Type B pancreatic cell (in vitro differentiated cells): ENCODE data around the gene SPATA13. TPM values are rescaled to one million over a fixed set of nuclear protein-coding genes. Genes with fewer than 3 reads are reported as not detected.

Experiments
- DNase-seq: peaks from one replicate; pipeline ENCODE4 v3.0.0; 2021; ENCODE audit warnings: mixed read lengths; ENCODE audit not compliant: unreplicated experiment; ENCODE audit errors: extremely low spot score
- H3K27ac Mint-ChIP-seq: 2 replicates; pipeline ENCODE4 v1.8.0; 2021; ENCODE audit warnings: mild to moderate bottlenecking, mixed read lengths
- H3K27me3 Mint-ChIP-seq: 2 replicates; pipeline ENCODE4 v1.8.0; 2021; ENCODE audit warnings: mixed read lengths
- H3K36me3 Mint-ChIP-seq: 2 replicates; pipeline ENCODE4 v1.8.0; 2021; ENCODE audit warnings: mixed read lengths
- H3K4me1 Mint-ChIP-seq: one replicate; pipeline ENCODE4 v1.8.0; 2021; ENCODE audit warnings: mixed read lengths; ENCODE audit not compliant: unreplicated experiment
- H3K4me3 Mint-ChIP-seq: 2 replicates; pipeline ENCODE4 v1.8.0; 2021; ENCODE audit warnings: mild to moderate bottlenecking, mixed read lengths
- H3K9me3 Mint-ChIP-seq: 2 replicates; pipeline ENCODE4 v1.8.0; 2021; ENCODE audit warnings: mixed read lengths
- total RNA-seq: library from RNA; stranded (reverse); gene quantifications from 2 replicates; pipeline ENCODE4 v1.2.1, GENCODE V29; 2021; ENCODE audit warnings: low replicate concordance
- TF ChIP-seq, protein P1 (sequence below): fragments of 200-600 bp; sonication (generic); conservative IDR thresholded peaks from 2 replicates; pipeline ENCODE4 v1.5.0; 2021; ENCODE audit warnings: antibody characterized with exemption, mild to moderate bottlenecking

Gene SPATA13
- total RNA-seq, 1 donor from 2014 or later = 22.0 TPM

GRCh38 chr13:24168392-24168750 lies 7.9 kb downstream of the SPATA13 start:
- TF ChIP-seq, protein P1, sequence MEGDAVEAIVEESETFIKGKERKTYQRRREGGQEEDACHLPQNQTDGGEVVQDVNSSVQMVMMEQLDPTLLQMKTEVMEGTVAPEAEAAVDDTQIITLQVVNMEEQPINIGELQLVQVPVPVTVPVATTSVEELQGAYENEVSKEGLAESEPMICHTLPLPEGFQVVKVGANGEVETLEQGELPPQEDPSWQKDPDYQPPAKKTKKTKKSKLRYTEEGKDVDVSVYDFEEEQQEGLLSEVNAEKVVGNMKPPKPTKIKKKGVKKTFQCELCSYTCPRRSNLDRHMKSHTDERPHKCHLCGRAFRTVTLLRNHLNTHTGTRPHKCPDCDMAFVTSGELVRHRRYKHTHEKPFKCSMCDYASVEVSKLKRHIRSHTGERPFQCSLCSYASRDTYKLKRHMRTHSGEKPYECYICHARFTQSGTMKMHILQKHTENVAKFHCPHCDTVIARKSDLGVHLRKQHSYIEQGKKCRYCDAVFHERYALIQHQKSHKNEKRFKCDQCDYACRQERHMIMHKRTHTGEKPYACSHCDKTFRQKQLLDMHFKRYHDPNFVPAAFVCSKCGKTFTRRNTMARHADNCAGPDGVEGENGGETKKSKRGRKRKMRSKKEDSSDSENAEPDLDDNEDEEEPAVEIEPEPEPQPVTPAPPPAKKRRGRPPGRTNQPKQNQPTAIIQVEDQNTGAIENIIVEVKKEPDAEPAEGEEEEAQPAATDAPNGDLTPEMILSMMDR = no peak
- Mint-ChIP-seq H3K4me1 (peaks cover 29% of the 10 kb centered on the region), H3K27me3 (peaks cover 7% of the 10 kb centered on the region), H3K4me3 (no peak overlapping the region), H3K27ac (no peak overlapping the region), H3K36me3 (peaks cover 5% of the 10 kb centered on the region), H3K9me3 (no peaks in the 10 kb centered on the region)
- no peak for DNase-seq

GRCh38 chr13:24168979-24169378 lies 8.5 kb downstream of the SPATA13 start:
- H3K4me3 Mint-ChIP-seq = no peak overlapping the region
- peaks cover 2% of the 10 kb centered on the region for H3K27me3 Mint-ChIP-seq
- peaks cover 29% of the 10 kb centered on the region for H3K4me1 Mint-ChIP-seq
- no peaks in the 10 kb centered on the region for H3K9me3 Mint-ChIP-seq
- H3K36me3 Mint-ChIP-seq = peaks cover 5% of the 10 kb centered on the region
- H3K27ac Mint-ChIP-seq = no peak overlapping the region
- DNase-seq = no peak
- TF ChIP-seq, protein P1 = no peak

GRCh38 chr13:24172071-24172470 lies 11.6 kb downstream of the SPATA13 start:
- H3K4me3 Mint-ChIP-seq = no peak overlapping the region
- no peak for DNase-seq
- TF ChIP-seq, protein P1 = no peak
- H3K9me3 Mint-ChIP-seq = no peaks in the 10 kb centered on the region
- H3K27me3 Mint-ChIP-seq = no peaks in the 10 kb centered on the region
- H3K36me3 Mint-ChIP-seq = no peaks in the 10 kb centered on the region
- no peak overlapping the region for H3K27ac Mint-ChIP-seq
- peaks cover 36% of the 10 kb centered on the region for H3K4me1 Mint-ChIP-seq

GRCh38 chr13:24173795-24174194 lies 13.3 kb downstream of the SPATA13 start:
- H3K4me3 Mint-ChIP-seq = no peak overlapping the region
- no peaks in the 10 kb centered on the region for H3K36me3 Mint-ChIP-seq
- no peak for DNase-seq
- no peaks in the 10 kb centered on the region for H3K9me3 Mint-ChIP-seq
- H3K27me3 Mint-ChIP-seq = no peaks in the 10 kb centered on the region
- H3K27ac Mint-ChIP-seq = no peak overlapping the region
- H3K4me1 Mint-ChIP-seq = peaks cover 23% of the 10 kb centered on the region
- TF ChIP-seq, protein P1 = no peak

- Mint-ChIP-seq H3K36me3 (no peaks in the 10 kb centered on the region), H3K27ac (no peak overlapping the region), H3K27me3 (no peaks in the 10 kb centered on the region), H3K9me3 (no peaks in the 10 kb centered on the region), H3K4me1 (peaks cover 18% of the 10 kb centered on the region), H3K4me3 (no peak overlapping the region)
- TF ChIP-seq, protein P1 = no peak
- DNase-seq = no peak
Measured at GRCh38 chr13:24175847-24176246, 15.3 kb downstream of the SPATA13 start.
